Upper lobe of left lung (tissue), 6 donors: ENCODE results near the gene TRIM49C. TPM values are rescaled to one million over a fixed set of nuclear protein-coding genes. Genes with fewer than 3 reads are reported as not detected.
"Not testable (repeated sequence)": the region's sequence is repeated elsewhere in the genome, so short reads cannot be mapped to it uniquely, and the experiment has no call there.

Experiments used
- ATAC-seq, 2 donors: fragments of 200-7000 bp; cut with Tn5 transposase; one replicate each; pipeline ENCODE4 v1.9.1; 2022; ENCODE audit warnings: mild to moderate bottlenecking in 2 of 2, moderate library complexity in 2 of 2; ENCODE audit not compliant: low FRiP score in 2 of 2
- DNase-seq, 2 donors: peaks; one replicate each; pipeline ENCODE4 v3.0.0-alpha.2; 2019 to 2020
- H3K27ac ChIP-seq, 4 donors: fragments of 200-600 bp; sonication (generic); one replicate each; pipeline ENCODE4 v1.5.1; 2016 to 2019
- H3K27me3 ChIP-seq, 4 donors: fragments of 200-600 bp; sonication (generic); one replicate each; pipeline ENCODE4 v1.5.1; 2017 to 2019
- H3K36me3 ChIP-seq, 4 donors: fragments of 200-600 bp; sonication (generic); one replicate each; pipeline ENCODE4 v1.5.1; 2016 to 2019
- H3K4me1 ChIP-seq, 4 donors: fragments of 200-600 bp; sonication (generic); one replicate each; pipeline ENCODE4 v1.5.1; 2018 to 2019
- H3K4me3 ChIP-seq, 4 donors: fragments of 200-600 bp; sonication (generic); one replicate each; pipeline ENCODE4 v1.5.1; 2017 to 2019; ENCODE audit warnings: mild to moderate bottlenecking in 2 of 4, moderate library complexity in 1 of 4
- H3K9me3 ChIP-seq, 4 donors: fragments of 200-600 bp; sonication (generic); one replicate each; pipeline ENCODE4 v1.5.1; 2018 to 2019
- WGBS, 2 donors: methylation state at CpG; one replicate each; pipeline ENCODE4 v1.1.5; 2017 to 2018; 5-methylcytosine and 5-hydroxymethylcytosine counted together
- small RNA-seq, 4 donors: library from RNA; depleted of rRNA; stranded (forward); fragments of <200 nt; gene quantifications; one replicate each; pipeline ENCODE3, GENCODE V24; 2016
- total RNA-seq, 6 donors: library from RNA; depleted of rRNA in 4 of 6; stranded (reverse); fragments of >200 nt in 4 of 6; gene quantifications; one replicate each; pipeline versions ENCODE4 v1.1.0 to v1.2.1, GENCODE V29; 2016 to 2021
- donor health status: DM: no; HTN: no; CAD: no; lungs with moderate emphysema.
- donor health status: DM: no; HTN: yes; CAD: no; lungs with severe emphysema.

TRIM49C gene, protein sequence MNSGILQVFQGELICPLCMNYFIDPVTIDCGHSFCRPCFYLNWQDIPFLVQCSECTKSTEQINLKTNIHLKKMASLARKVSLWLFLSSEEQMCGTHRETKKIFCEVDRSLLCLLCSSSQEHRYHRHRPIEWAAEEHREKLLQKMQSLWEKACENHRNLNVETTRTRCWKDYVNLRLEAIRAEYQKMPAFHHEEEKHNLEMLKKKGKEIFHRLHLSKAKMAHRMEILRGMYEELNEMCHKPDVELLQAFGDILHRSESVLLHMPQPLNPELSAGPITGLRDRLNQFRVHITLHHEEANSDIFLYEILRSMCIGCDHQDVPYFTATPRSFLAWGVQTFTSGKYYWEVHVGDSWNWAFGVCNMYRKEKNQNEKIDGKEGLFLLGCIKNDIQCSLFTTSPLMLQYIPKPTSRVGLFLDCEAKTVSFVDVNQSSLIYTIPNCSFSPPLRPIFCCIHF
- not detected for total RNA-seq

GRCh38 chr11:90030806-90031205 is at the start of gene TRIM49C:
Gene TRIM49C, plus strand, starts transcription at chr11:90031106. Its CDS starts 4,106 bp downstream, at chr11:90035212.
- H3K4me3 ChIP-seq, ATAC-seq, H3K4me1 ChIP-seq, H3K36me3 ChIP-seq, H3K27me3 ChIP-seq, H3K27ac ChIP-seq, DNase-seq, H3K9me3 ChIP-seq: not testable (repeated sequence)
- 75 to 88% methylated on average over 1 of the region's 2 CpGs for WGBS, 2 donors

DNA sequence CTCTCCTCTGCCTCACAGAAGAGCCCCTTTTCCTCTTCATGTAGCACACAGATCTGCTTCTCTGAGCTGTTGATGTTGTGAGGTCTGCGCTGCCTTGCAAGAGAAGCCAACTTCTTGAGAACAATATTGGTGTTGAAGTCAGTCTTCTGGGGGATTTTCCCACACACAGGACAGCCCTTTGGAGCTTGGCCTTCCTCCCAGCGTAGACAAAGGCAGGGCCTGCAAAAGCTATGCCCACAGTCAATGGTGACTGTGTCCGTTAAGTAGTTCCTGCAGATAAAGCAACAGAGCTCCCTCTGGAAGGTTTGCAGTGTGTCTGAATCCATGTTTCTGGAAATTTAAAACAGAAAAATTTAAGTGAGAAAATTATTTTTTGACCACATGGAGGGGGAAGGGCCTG is 6.7 kb upstream of the TRIM49C start:
- not testable (repeated sequence) for H3K36me3 ChIP-seq, H3K4me3 ChIP-seq

DNA sequence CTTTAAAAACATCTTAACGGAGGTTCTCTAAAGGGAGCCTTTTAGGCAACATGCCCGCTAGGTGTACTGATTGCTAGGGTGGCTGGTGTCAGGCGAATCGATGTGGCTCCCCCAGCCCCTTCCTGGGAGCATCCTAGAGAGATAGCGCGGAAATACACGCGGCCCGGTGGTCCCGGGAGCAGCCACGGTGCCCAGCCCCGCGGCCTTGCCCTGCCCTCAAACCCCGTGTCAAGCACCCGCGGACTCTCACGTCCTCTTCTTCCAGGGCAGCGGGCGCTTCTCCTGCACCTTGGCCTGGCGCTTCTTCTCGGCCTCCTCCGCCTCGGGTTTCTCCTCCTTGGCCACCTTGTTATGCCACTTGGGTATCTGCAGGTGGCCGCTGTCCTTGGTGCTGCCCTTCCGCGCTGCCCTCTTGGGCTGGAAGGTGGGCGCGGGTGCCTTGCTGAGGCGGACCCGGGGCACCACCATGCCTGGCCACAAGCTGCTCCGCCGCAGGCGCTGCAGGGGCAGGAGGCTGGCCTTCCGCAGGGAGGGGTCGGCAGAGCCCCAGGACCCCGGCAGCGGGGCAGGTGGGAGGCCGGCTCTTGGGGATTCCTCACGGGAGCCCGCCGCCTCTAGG is 20.8 kb downstream of the TRIM49C start:
- ATAC-seq, H3K36me3 ChIP-seq, H3K27me3 ChIP-seq, H3K4me1 ChIP-seq, H3K9me3 ChIP-seq, H3K27ac ChIP-seq, H3K4me3 ChIP-seq: not testable (repeated sequence)
- DNase-seq, result peak in 1 of 2 donors; percentile 37
- WGBS, 2 donors, result no CpG with 5 or more reads among the region's 41 CpGs

More for the DNA sequence above, 6.7 kb upstream of the TRIM49C start:
- DNase-seq, H3K4me1 ChIP-seq, H3K27ac ChIP-seq, ATAC-seq, H3K27me3 ChIP-seq, H3K9me3 ChIP-seq: not testable (repeated sequence)
- WGBS, 2 donors, result 20% methylated on average over 1 of the region's 3 CpGs; no CpG with 5 or more reads in 1 of the 2 donors

DNA sequence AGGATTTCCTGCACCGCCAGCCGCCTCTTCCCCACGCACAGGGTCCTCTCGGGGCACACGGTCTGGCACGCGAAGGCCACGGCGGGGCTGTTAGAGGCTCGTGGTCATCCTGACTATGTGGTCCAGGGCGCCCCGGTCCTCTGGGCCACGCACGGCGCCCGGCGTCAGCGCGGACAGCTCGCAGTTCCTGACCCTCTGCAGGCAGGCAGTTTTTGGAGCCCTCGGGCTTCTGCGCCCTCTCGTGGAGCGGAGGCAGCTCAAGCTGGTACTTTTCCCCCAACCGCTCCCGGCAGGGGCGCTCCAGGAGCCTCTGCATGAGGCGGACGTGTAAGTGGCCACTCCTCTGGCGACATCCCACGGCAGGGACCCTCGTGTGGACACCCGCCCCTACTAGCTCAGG is 21.4 kb downstream of the TRIM49C start:
- 11% methylated on average over 14 of the region's 33 CpGs; no CpG with 5 or more reads in 1 of the 2 donors for WGBS, 2 donors
- H3K36me3 ChIP-seq, ATAC-seq, H3K27ac ChIP-seq, H3K4me3 ChIP-seq, H3K9me3 ChIP-seq, H3K4me1 ChIP-seq, H3K27me3 ChIP-seq: not testable (repeated sequence)
- peak in 1 of 2 donors; percentile 25 for DNase-seq

DNA sequence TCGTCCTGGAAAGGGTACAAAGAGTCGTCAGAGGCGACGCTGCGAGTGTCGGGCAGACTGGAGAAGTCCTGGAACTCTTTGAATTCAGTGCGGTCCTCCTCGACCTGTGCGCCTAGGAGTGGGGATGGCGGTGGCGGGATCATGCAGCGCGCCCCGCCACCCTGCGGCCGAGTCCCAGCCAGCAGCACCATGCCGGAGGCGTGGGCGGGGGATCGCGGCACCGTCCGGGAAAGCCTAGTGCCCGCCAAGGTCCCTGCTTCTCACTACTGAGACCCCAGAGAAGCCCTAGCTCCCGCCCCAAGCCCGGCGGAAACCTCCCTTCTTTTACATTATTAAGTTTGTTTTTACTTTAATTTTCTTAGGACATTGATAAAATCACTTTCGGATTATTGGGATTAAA is 22.6 kb downstream of the TRIM49C start:
- DNase-seq, H3K36me3 ChIP-seq, H3K27me3 ChIP-seq, H3K4me3 ChIP-seq, H3K27ac ChIP-seq, H3K9me3 ChIP-seq, ATAC-seq, H3K4me1 ChIP-seq: not testable (repeated sequence)
- 34 to 46% methylated on average over 7 to 17 of the region's 28 CpGs for WGBS, 2 donors

GRCh38 chr11:90085650-90086049 is 54.7 kb downstream of the TRIM49C start, which contains the start of gene UBTFL1:
Gene UBTFL1, plus strand, starts transcription at chr11:90085950. Its CDS starts 0 bp downstream, at chr11:90085950.
- not testable (repeated sequence) for H3K27ac ChIP-seq, ATAC-seq, H3K27me3 ChIP-seq, H3K9me3 ChIP-seq, H3K36me3 ChIP-seq, H3K4me1 ChIP-seq, DNase-seq, H3K4me3 ChIP-seq
- 64 to 70% methylated on average over 2 to 3 of the region's 3 CpGs for WGBS, 2 donors

GRCh38 chr11:90088731-90089130 is 57.8 kb downstream of the TRIM49C start:
- H3K36me3 ChIP-seq, H3K9me3 ChIP-seq, ATAC-seq, H3K4me1 ChIP-seq, H3K4me3 ChIP-seq, H3K27me3 ChIP-seq, DNase-seq, H3K27ac ChIP-seq: not testable (repeated sequence)
- WGBS, 2 donors, result 48 to 57% methylated on average over 2 of the region's 2 CpGs

Small RNA genes within 50 kb of the gene (small RNA-seq; reads per million reads assigned to genes)
- 0 reads per million in 4 donors for gene AP000827.1

Other genes with a start within 250 kb of the TRIM49C start
- gene TRIM49, start 222.5 kb upstream of the TRIM49C start, total RNA-seq, result not detected
- not detected for gene TRIM64B, start 152.6 kb upstream of the TRIM49C start, total RNA-seq
- gene TRIM49D1, start 108.9 kb upstream of the TRIM49C start, total RNA-seq, result not detected
- not detected for gene TRIM49D2, start 107.0 kb upstream of the TRIM49C start, total RNA-seq
- gene TRIM64, start 65.1 kb upstream of the TRIM49C start, total RNA-seq, result not detected
- not detected for gene UBTFL1, start 54.8 kb downstream of the TRIM49C start, total RNA-seq
- gene NAALAD2, start 103.6 kb downstream of the TRIM49C start, total RNA-seq, result 1 to 10 TPM in 4 of 6 donors, under 1 TPM in 2; 0.33 to 2.1 (median 1.2) TPM
- gene CHORDC1, start 191.9 kb downstream of the TRIM49C start, total RNA-seq, result 10 to 100 TPM; 12.8 to 47.4 (median 32.9) TPM